T1000 (cell line): ENCODE data around the gene DUSP1.

Source experiments
- DNase-seq: peaks from one replicate; lab custom pipeline; 2025; ENCODE audit warnings: mixed read lengths; lab: John Stamatoyannopoulos, UW

DUSP1 gene

GRCh38 chr5:172724242-172725183, 46.5 kb downstream of the DUSP1 start:
- DNase-seq: no peak

- DNase-seq: no peak
Measured at GRCh38 chr5:172723508-172723907, 47.5 kb downstream of the DUSP1 start.

GRCh38 chr5:172722327-172722815, 48.6 kb downstream of the DUSP1 start:
- DNase-seq: no peak

- DNase-seq: no peak
Measured at GRCh38 chr5:172721455-172722326, 49.3 kb downstream of the DUSP1 start.

GRCh38 chr5:172720655-172721054, 50.3 kb downstream of the DUSP1 start:
- DNase-seq: no peak

- DNase-seq: no peak
Measured at GRCh38 chr5:172719211-172719610, 51.8 kb downstream of the DUSP1 start.

GRCh38 chr5:172718527-172719114, 52.4 kb downstream of the DUSP1 start:
- no peak for DNase-seq
